CD4-positive, alpha-beta T cell treated with Interferon alpha-2 for 1 hour (primary cell): Measurements from ENCODE around the gene HAUS6.
"Not testable (repeated sequence)": the region's sequence is repeated elsewhere in the genome, so short reads cannot be mapped to it uniquely, and the experiment has no call there.

Source experiments
- DNase-seq, 2 donors: peaks; one replicate each; pipeline ENCODE4 v3.0.0-alpha.2; 2020 to 2022

HAUS6 gene, protein sequence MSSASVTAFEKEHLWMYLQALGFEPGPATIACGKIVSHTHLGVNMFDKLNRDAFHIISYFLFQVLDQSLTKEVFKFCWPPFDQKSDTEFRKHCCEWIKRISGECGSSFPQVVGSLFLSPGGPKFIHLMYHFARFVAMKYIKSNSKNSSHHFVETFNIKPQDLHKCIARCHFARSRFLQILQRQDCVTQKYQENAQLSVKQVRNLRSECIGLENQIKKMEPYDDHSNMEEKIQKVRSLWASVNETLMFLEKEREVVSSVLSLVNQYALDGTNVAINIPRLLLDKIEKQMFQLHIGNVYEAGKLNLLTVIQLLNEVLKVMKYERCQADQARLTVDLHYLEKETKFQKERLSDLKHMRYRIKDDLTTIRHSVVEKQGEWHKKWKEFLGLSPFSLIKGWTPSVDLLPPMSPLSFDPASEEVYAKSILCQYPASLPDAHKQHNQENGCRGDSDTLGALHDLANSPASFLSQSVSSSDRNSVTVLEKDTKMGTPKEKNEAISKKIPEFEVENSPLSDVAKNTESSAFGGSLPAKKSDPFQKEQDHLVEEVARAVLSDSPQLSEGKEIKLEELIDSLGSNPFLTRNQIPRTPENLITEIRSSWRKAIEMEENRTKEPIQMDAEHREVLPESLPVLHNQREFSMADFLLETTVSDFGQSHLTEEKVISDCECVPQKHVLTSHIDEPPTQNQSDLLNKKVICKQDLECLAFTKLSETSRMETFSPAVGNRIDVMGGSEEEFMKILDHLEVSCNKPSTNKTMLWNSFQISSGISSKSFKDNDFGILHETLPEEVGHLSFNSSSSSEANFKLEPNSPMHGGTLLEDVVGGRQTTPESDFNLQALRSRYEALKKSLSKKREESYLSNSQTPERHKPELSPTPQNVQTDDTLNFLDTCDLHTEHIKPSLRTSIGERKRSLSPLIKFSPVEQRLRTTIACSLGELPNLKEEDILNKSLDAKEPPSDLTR

DNA sequence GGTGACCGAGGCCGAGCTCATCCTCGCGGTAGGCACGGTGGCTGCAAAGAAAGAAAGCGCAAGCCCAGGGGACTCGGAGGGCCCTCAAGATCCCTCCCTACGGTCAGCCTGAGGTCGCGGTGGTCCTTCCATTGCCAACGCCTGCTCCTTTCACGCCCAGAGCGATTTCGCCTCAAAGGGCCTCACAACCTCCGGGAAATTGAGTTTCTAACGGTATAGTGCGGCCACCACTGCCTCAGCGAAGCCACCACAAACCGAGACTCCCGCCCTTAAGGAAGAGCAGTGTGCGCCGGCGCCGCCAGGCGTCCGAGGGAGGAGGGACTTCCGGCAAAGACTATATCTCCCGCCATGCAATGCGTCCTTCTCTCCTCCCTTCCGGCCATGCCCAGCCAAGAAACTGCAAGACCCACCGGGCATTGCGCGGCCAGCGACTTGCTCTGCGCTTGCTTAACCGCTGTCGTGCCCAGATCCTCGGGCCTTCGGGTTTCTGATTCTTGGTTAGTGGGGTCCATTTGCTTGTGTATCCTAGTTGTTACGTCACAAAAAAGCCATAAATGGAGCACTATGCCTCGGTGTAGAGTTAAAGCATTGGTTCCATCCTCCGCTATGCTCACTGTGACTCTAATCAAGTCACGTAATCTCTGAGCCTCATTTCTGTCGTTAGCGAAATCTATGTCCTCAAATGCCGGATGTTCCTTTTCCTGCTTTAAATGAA lies at the start of gene HAUS6:
HAUS6 (minus strand) TSS at position 274 of the 715 bp plus-strand sequence; CDS start at position 21, 253 bp downstream.
- peak; percentile 96 to 97 for DNase-seq

DNA sequence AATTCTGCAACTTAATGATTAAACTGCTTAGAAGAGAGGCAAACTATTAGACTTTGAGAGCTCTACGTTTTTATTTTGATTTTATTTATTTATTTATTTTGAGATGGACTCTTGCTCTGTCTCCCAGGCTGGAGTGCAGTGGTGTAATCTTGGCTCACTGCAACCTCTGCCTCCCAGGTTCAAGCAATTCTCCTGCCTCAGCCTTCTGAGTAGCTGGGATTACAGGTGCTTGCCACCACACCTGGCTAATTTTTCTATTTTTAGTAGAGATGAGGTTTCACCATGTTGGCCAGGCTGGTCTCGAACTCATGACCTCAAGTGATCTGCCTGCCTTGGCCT lies 49.4 kb upstream of the HAUS6 start:
- DNase-seq: not testable (repeated sequence)

DNA sequence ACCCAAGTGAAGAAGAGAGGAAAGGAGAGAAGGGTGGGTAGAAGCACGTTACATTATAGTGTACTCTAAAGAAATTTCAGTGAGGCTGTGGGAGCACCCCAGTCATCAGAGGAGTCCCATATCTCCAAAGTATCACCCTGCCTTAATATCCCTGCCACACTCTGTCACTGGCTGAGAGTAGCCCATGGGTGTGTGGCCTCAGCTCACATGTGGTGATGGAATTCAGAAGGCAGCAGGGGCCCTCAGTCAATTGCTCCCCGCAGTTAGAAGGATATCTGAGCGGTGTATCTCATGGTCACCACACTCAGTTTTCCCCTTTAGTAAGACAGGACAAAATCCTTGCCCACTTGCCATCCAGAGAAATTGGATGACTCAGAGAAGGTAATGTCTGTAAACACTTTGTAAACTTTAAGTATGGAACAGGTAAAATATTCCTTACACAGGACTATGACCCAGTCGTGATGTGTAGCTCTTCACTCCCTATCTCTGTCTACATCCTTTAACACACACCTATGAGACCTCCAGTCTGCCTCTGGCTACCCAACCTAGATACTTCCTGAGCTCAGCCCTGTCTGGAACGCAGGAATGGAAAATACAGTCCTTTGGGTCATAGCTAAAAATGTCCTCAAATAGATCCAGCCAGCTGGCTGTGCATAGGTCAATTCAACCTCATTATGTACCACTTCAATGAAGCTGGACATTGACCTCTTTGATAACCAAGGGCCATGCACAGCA lies 48.9 kb upstream of the HAUS6 start:
- DNase-seq: no peak

DNA sequence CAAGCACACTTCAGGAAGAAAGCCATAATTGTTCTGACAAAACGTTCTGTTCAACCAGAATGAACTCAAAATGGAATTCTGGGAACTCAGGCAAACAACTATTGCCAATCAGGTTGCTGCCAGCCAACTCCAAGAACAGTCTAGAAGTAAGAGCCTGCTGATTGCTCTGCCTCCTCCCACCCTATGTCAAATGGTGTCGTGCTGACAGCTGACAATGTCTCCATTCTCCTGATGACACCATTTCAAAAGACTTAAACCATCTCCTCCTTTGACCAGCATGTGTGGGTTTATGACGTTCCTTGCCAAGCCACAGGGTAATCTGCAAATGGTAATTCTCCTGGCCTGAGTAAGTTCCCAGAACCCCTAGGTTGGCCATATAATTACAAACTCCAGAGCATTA lies 46.5 kb upstream of the HAUS6 start:
- DNase-seq: no peak

DNA sequence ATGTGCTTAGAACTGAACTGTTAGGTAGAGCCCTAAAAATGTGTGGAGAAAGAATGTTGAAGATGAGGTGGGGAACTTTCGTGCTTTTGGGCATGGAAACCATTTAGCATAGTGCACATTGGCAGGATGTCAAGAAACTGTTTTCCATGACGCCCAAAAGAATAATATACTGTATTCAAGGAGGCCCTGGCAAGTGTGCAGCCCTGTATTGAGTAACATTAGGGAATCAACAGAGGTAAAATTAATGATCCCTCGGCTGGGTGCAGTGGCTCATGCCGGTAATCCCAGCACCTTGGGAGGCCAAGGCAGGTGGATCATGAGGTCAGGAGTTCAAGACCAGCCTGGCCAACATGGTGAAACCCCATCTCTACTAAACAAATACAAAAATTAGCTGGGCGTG lies 45.5 kb upstream of the HAUS6 start:
- no peak for DNase-seq

DNA sequence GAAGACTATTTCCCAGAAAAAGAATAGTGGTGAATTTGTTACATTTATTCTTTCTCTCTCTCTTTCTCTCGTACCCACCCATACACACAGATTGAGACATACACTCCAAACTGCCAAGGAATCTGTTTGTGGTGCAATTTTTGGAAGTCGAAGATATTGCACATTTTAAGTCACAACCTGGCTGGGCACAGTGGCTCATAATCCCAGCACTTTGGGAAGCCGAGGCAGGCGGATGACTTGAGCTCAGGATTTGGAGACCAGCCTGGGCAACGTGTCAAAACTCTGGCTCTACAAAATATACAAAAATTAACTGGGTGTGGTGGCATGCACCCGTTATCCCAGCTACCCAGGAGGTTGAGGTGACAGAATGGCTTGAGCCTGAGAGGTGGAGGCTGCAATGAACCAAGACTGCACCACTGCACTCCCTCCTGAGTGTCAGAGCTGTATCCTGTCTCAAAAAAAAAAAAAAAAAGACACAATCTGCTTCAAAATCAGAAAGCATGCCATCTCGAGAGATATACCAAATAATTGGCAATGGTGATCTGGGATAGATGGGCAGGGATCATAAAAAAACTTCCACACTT lies 43.8 kb upstream of the HAUS6 start:
- no peak for DNase-seq

DNA sequence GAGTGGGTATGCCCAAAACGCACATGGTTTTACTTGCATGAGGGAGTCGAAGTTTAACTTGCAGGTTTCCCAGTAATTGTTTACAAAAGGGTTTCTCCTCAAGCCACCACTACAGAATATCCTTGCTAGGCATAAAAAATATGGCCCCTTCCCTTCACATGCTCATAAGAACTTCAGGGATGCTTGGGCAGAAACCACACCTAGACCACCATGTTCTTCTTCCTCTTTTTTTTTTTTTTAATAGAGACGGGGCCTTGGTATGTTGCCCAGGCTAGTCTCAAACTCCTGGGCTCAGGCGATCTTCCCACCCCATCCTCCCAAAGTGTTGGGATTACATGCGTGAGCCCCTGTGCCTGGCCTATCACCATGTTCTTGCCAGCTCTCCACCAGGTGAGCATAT lies 43.2 kb upstream of the HAUS6 start:
- no peak for DNase-seq

DNA sequence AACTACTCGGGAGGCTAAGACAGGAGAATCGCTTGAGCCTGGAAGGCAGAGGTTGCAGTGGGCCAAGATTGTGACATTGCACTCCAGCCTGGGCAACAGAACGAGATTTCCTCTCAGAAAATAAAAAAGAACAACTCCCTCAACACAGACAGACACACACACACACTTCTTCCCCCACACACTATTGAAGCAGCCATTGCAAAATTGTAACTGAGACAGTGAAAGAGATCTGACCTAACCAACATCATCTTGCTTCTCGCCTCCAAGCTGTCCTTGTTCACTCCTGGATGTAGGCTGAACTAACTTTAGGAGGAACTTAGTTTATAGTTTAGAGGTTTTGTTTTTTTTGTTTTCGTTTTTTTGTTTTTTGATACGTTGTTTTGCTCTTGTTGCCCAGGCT lies 37.6 kb upstream of the HAUS6 start:
- DNase-seq: no peak

DNA sequence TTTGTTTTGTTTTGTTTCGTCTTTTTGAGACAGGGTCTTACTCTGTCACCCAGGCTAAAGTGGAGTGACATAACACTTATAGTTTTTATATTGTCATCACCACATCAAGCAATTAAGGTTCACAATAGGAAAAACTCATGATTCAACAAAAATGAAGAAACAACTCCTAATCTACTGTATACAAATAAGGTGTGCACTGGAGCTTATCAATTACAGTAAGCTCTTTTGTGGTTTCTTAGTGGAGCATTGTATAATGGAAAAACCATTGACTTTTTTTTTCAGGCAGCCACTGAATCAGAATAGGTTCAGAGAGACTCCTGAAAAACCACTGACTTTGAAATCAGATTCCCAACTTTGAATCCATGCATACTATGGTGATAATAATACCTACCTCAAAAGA lies 35.4 kb upstream of the HAUS6 start:
- no peak for DNase-seq

DNA sequence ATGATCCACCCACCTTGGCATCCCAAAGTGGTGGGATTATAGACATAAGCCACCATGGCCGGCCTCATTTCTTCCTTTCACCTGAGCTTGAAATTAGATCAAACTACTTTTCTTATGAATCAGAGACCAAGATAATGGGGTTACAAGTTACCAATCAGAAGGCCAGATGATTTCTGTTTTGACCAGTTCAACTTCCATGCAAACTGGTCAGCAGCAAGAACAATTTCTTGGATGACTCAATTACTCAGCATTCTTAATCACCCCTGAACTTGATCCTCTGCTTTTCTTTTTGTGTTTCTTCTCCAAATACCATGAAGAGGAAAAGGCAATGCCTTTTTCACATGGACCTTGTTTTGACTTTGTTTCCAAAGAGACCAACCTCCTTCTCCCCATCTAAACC lies 34.6 kb upstream of the HAUS6 start:
- DNase-seq: no peak

DNA sequence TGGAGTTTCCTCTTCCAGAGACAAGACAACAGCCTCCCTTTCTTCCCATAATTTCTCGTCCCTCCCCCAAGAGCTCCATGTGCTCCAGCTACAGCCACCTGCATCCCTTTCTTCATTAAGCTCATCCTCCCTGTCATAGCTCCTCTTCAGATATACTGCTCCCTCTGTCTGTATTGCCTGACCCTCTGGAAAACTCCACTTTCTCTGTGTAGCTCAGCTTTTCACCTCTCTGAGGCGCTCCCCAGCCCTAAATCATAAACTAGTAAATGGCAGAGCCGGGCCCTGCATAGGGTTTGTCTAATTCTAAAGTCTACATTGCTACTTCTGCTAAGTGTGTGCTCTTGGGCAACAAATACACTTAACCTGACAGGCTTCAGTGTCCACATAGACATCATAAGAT lies 33.4 kb upstream of the HAUS6 start:
- DNase-seq: no peak

DNA sequence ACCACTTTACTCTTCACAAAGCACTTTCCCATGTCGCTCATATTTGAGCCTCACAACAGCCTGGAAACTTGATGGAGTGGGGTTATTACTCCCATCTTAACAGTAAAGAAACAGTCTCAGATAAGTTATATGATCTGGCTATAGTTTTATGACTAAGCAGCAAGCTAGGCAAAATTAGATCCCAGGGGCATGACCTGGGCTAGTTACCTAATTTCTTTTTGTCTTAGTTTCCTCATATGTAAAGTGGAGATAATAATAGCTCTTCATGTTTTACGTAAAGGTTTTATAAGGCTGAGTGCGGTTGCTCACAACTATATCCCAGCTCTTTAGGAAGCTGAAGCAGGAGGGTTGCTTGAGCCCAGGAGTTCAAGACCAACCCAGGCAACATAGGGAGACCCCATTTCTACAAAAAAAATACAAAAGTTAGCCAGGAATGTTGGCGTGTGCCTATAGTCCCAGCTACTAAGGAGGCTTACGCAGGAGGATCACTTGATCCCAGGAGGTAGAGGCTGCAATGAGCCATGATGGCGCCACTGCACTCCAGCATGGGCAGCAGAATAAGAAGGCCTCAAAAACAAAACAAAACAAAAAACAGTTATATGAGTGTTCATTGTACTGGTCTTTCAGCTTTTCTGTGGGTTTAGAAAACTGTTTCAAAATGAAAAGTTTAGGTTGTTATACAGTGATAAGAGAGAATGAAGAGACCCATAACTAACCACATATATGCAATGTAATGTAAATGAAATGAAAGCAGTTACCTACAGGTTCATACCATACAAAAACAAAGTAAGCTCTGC lies 31.0 kb upstream of the HAUS6 start:
- DNase-seq: no peak

DNA sequence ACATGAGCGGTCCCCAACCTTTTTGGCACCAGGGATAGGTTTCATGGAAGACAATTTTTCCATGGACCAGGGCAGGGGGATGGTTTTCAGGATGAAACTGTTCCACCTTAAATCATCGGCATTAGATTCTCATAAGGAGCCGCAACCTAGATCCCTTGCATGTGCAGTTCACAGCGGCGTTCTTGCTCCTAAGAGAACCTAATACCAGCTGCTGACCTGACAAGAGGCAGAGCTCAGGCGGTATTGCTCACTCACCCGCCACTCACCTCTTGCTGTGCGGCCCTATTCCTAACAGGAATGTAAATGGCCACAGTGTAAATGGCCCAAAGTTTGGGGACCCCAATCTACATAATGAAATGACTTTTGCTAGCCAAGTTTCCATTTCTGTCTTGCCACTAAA lies 27.7 kb upstream of the HAUS6 start:
- no peak for DNase-seq

DNA sequence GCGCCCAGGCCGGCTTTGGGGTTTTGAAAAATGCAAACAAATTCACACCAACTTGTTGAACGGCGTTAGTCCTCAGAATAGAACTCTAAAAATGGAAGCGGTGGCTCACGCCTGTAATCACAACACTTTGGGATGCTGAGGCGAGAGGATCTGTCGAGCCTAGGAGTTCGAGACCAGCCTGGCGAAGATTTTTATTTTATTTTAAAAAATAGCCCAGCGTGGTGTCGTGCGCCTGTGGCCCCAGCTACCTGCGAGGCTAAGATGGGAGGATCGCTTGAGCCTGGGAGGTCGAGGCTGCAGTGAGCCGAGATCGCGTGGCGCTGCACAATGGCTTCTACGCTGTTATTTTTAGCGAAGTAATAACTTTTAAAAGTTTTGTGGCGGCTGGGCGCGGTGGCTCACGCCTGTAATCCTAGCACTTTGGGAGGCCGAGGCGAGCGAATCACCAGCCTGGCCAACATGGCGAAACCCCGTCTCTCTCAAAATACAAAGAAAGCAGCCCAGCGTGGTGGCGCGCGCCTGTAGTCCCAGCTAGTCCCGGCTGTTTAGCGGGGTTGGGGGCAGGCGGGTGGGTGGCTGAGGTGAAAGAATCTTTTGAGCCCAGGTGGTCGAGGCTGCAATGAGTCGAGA lies 25.3 kb upstream of the HAUS6 start:
- peak; percentile 18 to 42 for DNase-seq

DNA sequence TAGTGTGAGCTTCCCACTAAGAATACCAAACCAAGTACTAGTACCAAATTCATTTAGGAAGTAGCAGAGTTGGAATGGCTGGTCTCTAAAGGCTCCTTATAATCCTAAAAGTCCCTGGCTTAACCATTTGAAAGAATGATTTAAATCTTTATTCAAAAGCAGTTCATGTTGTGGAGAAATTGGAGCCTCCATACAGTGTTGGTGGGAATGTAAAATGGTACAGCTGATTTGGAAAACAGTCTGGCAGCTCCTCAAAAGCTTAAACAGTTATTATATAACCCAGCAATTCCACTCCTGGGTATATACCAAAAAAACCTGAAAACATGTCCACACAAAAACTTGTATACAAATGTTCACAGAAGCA lies 21.7 kb upstream of the HAUS6 start:
- no peak for DNase-seq

DNA sequence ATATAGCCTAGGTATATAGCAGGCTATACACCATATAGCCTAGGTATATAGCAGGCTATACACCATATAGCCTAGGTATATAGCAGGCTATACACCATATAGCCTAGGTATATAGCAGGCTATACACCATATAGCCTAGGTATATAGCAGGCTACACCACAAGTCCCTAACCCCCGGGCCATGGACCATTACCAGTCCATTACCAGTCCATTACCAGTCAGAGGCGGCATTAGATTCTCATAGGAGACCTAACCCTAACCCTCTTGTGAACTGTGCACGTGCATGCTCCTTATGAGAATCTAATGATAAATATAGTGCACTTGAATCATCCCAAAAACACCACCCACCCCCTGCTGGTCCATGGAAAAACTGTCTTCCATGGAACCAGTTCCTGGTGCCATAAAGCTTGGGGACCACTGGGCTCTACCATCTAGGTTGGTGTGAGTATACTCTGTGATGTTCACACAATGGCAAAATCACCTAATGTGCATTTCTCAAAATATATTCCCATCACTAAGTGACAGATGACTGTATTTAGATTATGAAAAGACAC lies 19.9 kb upstream of the HAUS6 start:
- no peak for DNase-seq

DNA sequence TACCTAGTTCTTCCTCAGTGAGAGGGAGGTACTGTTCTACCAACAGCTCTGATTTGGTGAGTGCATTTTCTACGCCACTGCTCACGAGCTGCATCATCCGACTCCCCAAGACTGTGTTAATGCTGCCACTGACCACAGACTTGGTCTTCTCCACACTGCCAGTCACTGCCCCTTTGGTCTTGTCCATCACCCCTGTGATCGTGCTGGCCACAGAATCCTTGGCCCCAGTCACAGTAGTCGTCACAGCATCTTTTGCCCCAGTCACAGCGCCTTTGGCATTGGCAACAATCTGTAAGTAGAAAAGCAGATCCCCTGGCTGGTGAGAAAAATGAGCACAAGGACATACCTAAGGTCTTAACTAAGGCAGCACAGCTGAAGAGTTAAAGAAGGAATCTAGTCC lies 18.2 kb upstream of the HAUS6 start:
- no peak for DNase-seq

DNA sequence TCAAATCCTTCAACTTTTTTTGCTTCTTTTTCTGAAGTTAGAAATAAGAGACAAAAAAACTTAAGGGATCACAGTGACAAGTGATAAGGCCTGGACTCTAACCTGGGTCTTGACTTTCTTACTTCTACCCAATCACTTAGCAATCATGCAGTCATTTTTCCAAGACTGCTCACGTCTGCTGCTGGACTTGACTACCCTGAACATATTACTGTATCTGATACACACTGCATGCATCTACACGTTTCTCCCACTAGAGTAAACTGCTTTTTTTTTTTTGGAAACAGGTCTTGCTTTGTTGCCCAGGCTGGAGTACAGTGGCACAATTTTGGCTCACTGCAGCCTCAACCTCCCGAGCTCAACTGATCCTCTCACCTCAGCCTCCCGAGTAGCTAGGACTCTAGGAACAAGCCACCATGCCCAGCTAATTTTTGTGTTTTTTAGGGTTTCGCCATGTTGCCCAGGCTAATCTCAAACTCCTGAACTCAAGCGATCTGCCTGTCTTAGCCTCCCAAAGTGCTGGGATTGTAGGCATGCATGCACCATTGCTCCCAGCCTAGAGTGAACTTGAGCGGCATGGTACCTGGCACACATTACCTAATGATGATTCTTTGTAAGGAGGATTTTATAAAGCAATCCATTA lies 17.2 kb upstream of the HAUS6 start:
- DNase-seq: no peak

DNA sequence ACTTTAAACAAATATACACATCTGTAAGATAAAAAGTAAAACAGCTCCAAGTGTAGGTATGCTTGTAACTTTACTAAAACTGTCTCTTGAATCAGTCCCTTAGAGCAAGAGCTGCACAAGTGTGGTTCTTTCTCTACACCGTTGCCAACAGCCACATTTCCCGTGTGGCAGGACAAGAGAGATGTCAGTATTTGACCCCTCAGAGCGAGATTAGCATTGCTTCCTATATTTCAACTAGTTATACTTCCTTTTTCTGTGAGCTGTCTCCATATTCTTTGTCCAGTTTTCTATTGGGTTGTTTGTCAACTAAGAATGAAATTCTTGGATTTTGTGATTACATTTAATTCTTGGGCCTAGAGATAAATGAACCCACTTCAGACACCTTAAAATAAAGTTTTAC lies 16.5 kb upstream of the HAUS6 start:
- DNase-seq: no peak

DNA sequence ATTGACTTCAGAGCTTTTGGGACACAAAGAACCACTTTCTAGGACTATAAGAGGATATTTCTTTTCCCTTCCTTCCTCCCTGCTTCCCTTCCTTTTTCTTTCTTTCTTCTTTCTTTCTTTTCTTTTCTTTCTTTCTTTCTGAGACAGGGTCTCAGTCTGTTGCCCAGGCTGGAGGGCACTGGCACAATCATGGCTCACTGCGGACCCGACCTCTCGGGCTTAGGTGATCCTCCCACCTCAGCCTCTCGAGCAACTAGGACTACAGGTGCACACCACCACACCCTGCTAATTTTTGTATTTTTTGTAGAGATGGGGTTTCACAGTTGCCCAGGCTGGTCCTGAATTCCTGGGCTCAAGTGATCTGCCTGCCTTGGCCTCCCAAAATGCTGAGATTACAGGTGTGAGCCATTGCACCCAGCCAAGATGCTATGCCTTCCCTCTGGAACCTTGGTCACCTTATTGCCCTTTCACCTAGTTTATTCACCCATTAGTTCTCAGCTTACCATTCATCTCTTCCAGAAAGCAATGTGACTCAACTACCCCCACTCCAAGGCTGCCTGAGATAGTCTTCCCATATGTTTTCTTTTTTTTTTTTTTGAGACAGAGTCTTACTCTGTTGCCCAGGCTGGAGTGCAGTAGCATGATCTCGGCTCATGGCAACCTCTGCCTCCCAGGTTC lies 14.5 kb upstream of the HAUS6 start:
- DNase-seq: no peak
